HEK293T (cell line): ENCODE results near the gene PELI3.

ENCODE experiments used
- BHLHE40 ChIP-seq: fragments of 450-650 bp; IDR thresholded peaks from 2 replicates; pipeline ENCODE4 v1.6.1; 2016; ENCODE audit warnings: mild to moderate bottlenecking, moderate library complexity, borderline replicate concordance
- ELF4 ChIP-seq: fragments of 450-650 bp; IDR thresholded peaks from 2 replicates; pipeline ENCODE4 v1.6.1; 2017; ENCODE audit warnings: antibody characterized with exemption
- FOXK2 ChIP-seq: fragments of 450-650 bp; IDR thresholded peaks from 2 replicates; pipeline ENCODE4 v1.6.1; 2016; ENCODE audit warnings: mild to moderate bottlenecking
- FOXM1 ChIP-seq: fragments of 450-650 bp; IDR thresholded peaks from 2 replicates; pipeline ENCODE4 v1.6.1; 2017; ENCODE audit warnings: mild to moderate bottlenecking, borderline replicate concordance
- HDGF ChIP-seq: fragments of 450-650 bp; IDR thresholded peaks from 2 replicates; pipeline ENCODE4 v1.6.1; 2017; ENCODE audit warnings: antibody characterized with exemption, borderline replicate concordance
- L3MBTL2 ChIP-seq: fragments of 450-650 bp; conservative IDR thresholded peaks from 2 replicates; pipeline ENCODE4 v1.6.1; 2016; ENCODE audit warnings: mild to moderate bottlenecking
- SUZ12 ChIP-seq: fragments of 450-650 bp; IDR thresholded peaks from 2 replicates; pipeline ENCODE4 v1.6.1; 2016; ENCODE audit warnings: mild to moderate bottlenecking
- TARDBP ChIP-seq: fragments of 450-650 bp; IDR thresholded peaks from 2 replicates; pipeline ENCODE4 v1.6.1; 2016

GRCh38 chr11:66510990-66511339 is 44.3 kb downstream of the PELI3 start:
- TF ChIP-seq FOXK2 (no peak), BHLHE40 (no peak), ELF4 (no peak), TARDBP (no peak), SUZ12 (no peak), FOXM1 (no peak), HDGF (no peak), L3MBTL2 (no peak)
